Measurements from ENCODE around the gene PROSER2. TPM values are rescaled to one million over a fixed set of nuclear protein-coding genes. Genes with fewer than 3 reads are reported as not detected.

Gene PROSER2
- total RNA-seq, 4 donors from 2014 or later = 2.3 to 10.7 (median 3.7) TPM

- H3K9me3 ChIP-seq = no peaks in the 10 kb centered on the region
- H3K4me1 ChIP-seq = no peaks in the 10 kb centered on the region
- H3K27me3 ChIP-seq = no peaks in the 10 kb centered on the region
- DNase-seq = no peak
- no peaks in the 10 kb centered on the region for H3K36me3 ChIP-seq
- TF ChIP-seq, protein P1, sequence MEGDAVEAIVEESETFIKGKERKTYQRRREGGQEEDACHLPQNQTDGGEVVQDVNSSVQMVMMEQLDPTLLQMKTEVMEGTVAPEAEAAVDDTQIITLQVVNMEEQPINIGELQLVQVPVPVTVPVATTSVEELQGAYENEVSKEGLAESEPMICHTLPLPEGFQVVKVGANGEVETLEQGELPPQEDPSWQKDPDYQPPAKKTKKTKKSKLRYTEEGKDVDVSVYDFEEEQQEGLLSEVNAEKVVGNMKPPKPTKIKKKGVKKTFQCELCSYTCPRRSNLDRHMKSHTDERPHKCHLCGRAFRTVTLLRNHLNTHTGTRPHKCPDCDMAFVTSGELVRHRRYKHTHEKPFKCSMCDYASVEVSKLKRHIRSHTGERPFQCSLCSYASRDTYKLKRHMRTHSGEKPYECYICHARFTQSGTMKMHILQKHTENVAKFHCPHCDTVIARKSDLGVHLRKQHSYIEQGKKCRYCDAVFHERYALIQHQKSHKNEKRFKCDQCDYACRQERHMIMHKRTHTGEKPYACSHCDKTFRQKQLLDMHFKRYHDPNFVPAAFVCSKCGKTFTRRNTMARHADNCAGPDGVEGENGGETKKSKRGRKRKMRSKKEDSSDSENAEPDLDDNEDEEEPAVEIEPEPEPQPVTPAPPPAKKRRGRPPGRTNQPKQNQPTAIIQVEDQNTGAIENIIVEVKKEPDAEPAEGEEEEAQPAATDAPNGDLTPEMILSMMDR (IDR thresholded peaks at IDR 0.05) = no peak
- no peak for TF ChIP-seq POLR2A (IDR thresholded peaks at IDR 0.05)
- H3K27ac ChIP-seq = no peak overlapping the region
- no peak overlapping the region for H3K4me3 ChIP-seq
Measured at GRCh38 chr10:11899067-11899876, 76.1 kb downstream of the PROSER2 start.

DNA sequence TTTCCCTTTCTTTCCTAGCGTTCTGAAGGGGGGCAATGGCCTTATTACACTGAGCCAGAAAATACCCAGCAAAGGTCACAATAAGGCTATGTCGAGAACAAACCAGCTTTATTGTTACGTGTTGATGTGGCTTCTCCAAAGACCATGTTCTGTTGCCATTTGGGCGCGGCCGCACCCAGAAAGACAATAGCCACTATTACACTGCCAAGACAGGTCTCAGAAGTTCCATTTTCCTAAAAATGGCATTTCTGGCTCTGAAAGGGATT lies 77.8 kb downstream of the PROSER2 start:
- Histone ChIP-seq H3K4me1 (no peaks in the 10 kb centered on the region), H3K4me3 (no peak overlapping the region), H3K9me3 (no peaks in the 10 kb centered on the region), H3K27ac (no peak overlapping the region), H3K27me3 (no peaks in the 10 kb centered on the region), H3K36me3 (no peaks in the 10 kb centered on the region)
- TF ChIP-seq, protein P1 (IDR thresholded peaks at IDR 0.05) = no peak
- TF ChIP-seq POLR2A (IDR thresholded peaks at IDR 0.05) = no peak
- DNase-seq = no peak

GRCh38 chr10:11901454-11901832 lies 78.3 kb downstream of the PROSER2 start:
- no peak for TF ChIP-seq POLR2A (IDR thresholded peaks at IDR 0.05)
- TF ChIP-seq, protein P1 (IDR thresholded peaks at IDR 0.05) = no peak
- Histone ChIP-seq H3K4me1 (no peaks in the 10 kb centered on the region), H3K27me3 (no peaks in the 10 kb centered on the region), H3K4me3 (no peak overlapping the region), H3K9me3 (no peaks in the 10 kb centered on the region), H3K27ac (no peak overlapping the region), H3K36me3 (no peaks in the 10 kb centered on the region)
- DNase-seq = no peak

- Histone ChIP-seq H3K4me3 (no peak overlapping the region), H3K4me1 (no peaks in the 10 kb centered on the region), H3K9me3 (no peaks in the 10 kb centered on the region), H3K36me3 (no peaks in the 10 kb centered on the region), H3K27me3 (no peaks in the 10 kb centered on the region), H3K27ac (no peak overlapping the region)
- TF ChIP-seq, protein P1 (IDR thresholded peaks at IDR 0.05) = no peak
- no peak for TF ChIP-seq POLR2A (IDR thresholded peaks at IDR 0.05)
- no peak for DNase-seq
Measured at GRCh38 chr10:11901833-11902475, 78.8 kb downstream of the PROSER2 start.

DNA sequence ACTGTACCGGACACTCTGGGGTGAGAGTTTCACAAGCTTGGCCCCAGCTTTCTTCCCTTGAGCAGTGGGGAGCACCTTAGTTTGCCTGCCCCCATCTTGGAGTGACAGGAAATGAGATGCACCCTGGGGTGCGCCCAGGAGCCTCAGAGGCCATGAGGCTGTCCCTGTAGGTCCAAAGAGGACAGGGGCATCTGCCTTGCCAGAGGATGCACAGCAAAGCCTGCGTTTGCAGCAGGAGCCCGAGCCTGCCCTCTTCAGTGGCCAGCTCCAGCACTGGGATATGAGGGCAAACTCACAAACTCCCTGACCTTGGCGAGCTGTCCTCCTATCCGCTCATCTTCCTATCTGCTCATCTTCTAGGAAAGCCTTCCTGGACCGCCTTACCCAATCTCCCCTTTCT lies 79.5 kb downstream of the PROSER2 start:
- no peak for DNase-seq
- no peaks in the 10 kb centered on the region for H3K36me3 ChIP-seq
- H3K27me3 ChIP-seq = no peaks in the 10 kb centered on the region
- H3K4me1 ChIP-seq = no peaks in the 10 kb centered on the region
- H3K9me3 ChIP-seq = no peaks in the 10 kb centered on the region
- H3K27ac ChIP-seq = no peak overlapping the region
- no peak overlapping the region for H3K4me3 ChIP-seq
- TF ChIP-seq POLR2A (IDR thresholded peaks at IDR 0.05) = no peak
- TF ChIP-seq, protein P1 (IDR thresholded peaks at IDR 0.05) = no peak

Data from Peyer's patch (tissue), 4 donors.